AG09319 (cell line): Measurements from ENCODE around the gene STAP1.
"Not testable (repeated sequence)": the region's sequence is repeated elsewhere in the genome, so short reads cannot be mapped to it uniquely, and the experiment has no call there.

Experiments
- DNase-seq: peaks from one replicate; pipeline ENCODE4 v3.0.0-alpha.2; 2010; ENCODE audit warnings: low read depth; ENCODE audit errors: extremely low read depth
- TF ChIP-seq, protein P1 (sequence below): IDR thresholded peaks from 2 replicates; pipeline ENCODE4 v1.5.1; 2011; ENCODE audit warnings: low read depth, mild to moderate bottlenecking, inconsistent platforms, low read length, moderate library complexity

The STAP1 gene

DNA sequence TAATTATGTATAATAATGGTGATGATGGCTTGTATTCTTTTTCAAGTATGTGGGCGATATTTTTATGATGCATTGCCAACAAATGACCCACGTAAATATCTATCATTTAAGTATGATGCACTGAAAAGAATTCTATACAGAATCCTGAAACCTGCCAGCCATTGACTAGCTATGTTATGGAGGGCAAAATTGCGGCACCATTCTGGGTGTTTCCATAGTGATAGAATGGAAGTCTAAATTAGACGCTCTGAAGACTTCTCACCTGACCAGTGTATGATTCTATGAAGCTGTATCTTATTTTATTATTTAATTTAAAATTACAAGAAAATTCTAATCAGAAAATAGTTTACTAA, 12.5 kb upstream of the STAP1 start:
- no peak for DNase-seq
- TF ChIP-seq, protein P1, sequence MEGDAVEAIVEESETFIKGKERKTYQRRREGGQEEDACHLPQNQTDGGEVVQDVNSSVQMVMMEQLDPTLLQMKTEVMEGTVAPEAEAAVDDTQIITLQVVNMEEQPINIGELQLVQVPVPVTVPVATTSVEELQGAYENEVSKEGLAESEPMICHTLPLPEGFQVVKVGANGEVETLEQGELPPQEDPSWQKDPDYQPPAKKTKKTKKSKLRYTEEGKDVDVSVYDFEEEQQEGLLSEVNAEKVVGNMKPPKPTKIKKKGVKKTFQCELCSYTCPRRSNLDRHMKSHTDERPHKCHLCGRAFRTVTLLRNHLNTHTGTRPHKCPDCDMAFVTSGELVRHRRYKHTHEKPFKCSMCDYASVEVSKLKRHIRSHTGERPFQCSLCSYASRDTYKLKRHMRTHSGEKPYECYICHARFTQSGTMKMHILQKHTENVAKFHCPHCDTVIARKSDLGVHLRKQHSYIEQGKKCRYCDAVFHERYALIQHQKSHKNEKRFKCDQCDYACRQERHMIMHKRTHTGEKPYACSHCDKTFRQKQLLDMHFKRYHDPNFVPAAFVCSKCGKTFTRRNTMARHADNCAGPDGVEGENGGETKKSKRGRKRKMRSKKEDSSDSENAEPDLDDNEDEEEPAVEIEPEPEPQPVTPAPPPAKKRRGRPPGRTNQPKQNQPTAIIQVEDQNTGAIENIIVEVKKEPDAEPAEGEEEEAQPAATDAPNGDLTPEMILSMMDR, result no peak

DNA sequence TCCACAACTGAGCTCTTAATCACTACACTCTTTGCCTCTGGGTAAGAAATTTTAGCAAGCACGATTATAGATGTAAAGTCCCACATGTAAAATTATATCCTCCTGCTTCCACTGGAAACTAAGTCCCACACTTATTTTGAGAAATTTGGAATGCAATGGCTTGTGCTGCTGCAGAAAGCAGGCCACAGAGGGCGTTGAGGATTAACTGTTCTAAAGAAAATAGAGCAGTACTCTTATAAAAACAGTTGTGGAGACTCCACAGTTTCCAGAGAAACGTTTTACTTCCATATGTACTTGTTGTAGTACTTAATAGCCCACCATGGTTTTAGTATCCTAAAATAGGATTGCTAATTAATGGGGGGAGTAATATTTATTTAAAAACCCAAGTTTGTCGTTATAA, 11.6 kb upstream of the STAP1 start:
- TF ChIP-seq, protein P1, result no peak
- no peak for DNase-seq

DNA sequence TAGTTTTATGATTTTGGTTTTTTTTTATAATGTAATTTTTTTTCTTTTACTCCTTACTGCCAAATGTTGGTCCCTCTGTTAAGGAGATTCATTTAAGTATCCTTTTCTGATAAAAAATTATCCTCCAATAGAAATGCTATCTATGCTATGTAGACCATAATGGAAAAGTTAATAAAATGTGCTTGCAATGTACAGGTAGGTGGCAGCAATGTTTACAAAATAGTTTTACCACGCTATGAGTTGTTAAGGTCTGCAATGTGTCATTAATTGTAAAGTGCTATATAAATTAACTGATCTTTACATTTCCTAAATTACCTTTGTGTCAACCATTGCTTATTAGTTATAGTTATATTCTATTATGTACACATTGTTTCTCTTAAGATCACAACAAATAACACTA, 9.4 kb upstream of the STAP1 start:
- no peak for DNase-seq
- TF ChIP-seq, protein P1, result peak; percentile 1

DNA sequence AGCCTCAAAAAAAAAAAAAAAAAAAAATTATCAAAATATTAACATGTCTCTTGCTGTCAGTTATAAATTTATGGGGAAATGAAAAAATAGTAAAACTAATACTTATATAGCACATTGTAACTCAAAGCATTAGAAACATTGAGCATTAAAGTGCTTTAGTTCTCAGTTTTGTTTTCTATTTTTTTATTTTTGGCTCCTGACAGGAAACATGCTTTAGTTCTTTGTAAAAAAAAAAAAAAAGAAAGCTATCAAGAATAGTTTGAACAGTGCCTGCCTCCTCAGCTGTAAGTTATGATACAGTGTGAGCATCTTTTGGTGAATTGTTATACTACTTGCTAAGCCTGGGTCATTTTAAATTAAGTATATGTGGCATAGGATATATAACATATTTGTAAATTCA, 8.1 kb upstream of the STAP1 start:
- TF ChIP-seq, protein P1, result no peak
- DNase-seq, result no peak

DNA sequence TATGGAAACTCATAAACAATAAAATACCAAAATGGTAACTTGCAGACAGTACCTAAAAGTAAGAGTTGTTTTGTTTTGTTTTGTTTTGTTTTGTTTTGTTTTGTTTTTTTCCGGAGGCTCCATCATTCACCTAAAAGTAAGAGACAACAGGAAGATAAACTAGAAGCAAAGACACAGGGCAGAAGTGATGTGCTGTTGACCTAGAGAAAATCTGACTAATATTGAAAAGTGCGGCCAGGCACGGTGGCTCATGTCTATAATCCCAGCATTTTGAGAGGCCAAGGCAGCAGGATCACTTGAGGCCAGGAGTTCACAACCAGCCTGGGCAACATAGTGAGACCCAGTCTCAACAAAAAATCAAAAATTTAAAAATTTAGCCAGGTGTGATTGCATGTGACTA, 7.7 kb upstream of the STAP1 start:
- TF ChIP-seq, protein P1, result no peak
- DNase-seq, result no peak

DNA sequence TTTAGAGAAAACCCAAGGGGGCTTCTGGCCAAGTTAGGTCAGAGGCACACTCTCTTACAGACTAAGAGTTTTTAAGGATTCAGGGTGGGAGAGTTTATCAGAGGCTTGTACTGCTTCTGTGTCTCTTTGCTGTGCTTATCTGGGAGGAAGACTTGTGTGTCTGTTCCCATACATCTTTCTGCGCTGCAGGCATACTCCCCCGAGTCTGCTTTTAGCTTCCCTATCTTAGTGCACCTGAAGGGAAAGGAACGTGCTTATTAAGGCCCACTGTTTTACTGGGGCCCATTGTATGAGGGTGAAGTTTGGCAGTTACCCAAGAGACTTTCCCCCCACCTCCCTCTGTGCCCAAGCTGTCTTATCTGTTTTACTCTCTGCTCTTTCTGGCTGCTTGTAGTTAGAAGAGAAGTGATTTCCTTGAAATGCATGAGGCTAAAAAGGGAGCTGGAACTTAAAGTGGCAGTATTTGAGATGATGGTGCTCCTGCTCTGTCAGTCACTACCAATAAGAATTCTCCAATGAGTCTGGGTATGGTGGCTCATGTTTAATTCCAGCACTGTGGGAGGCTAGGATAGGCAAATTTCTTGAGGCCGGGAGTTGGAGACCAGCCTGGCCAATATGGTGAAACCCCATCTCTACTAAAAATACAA, 6.3 kb upstream of the STAP1 start:
- not testable (repeated sequence) for DNase-seq

DNA sequence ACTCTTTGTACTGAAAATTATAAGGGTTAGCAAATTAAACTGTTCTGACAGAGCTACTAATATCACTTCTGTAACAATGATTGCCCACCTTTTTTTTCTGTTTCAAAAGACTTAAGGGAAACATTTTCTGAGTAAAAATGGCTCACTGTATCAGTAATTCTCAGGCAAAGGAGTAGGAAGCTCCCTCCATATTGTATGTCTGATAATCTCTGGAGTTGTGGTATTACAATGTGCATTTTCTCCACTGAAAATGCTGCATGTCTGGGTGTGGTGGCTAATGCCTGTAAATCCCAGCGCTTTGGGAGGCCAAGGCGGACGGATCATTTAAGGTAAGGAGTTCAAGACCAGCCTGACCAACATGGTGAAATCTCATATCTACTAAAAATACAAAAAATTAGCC, 4.4 kb upstream of the STAP1 start:
- no peak for DNase-seq
- TF ChIP-seq, protein P1, result no peak

DNA sequence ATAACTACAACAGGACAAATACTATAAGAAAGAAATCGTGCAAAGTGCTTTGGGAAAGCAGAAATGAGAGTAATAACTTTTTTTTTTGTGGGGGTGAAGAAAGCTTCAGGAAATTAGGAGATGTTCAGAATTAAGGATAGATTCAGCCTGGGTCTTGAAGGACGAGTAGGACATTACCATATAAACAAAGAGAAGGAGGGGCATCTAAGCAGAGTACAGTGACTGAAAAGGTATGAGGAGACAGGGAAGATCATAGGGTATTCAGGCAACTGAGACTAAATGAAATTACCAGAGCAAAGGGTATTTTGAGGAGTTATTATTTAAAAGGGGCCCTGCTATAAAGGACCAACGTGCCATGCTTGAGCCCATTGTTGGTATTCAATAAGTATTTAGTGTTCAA, 3.1 kb upstream of the STAP1 start:
- no peak for DNase-seq

More for the DNA sequence above, 3.1 kb upstream of the STAP1 start:
- TF ChIP-seq, protein P1, result no peak
